ENCODE results near the gene AHCYL2.

AHCYL2 gene

GRCh38 chr7:129389829-129390228 lies 165.0 kb downstream of the AHCYL2 start:
- H4K20me1 ChIP-seq (ENCODE audit: insufficient read depth, low read length, poor library complexity, severe bottlenecking) = no peaks in the 10 kb centered on the region

DNA sequence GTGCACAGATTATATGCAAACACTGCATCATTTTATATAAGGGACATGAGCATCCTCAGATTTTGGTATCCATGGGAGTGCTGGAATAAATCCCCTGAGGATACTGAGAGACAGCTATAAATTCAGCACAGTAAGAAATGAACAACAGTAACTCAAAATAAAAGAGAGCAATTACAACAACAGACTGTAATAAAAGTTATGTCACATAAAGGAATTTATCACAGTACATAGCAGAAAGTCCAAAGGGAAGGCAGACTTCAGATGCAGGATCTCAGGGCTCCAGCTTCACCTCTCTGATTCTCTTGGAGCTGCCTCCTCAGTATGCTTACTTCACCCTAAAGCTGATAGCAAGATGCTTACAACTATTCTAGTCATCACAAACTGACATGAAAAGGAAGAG lies 165.5 kb downstream of the AHCYL2 start:
- TF ChIP-seq, protein P1, sequence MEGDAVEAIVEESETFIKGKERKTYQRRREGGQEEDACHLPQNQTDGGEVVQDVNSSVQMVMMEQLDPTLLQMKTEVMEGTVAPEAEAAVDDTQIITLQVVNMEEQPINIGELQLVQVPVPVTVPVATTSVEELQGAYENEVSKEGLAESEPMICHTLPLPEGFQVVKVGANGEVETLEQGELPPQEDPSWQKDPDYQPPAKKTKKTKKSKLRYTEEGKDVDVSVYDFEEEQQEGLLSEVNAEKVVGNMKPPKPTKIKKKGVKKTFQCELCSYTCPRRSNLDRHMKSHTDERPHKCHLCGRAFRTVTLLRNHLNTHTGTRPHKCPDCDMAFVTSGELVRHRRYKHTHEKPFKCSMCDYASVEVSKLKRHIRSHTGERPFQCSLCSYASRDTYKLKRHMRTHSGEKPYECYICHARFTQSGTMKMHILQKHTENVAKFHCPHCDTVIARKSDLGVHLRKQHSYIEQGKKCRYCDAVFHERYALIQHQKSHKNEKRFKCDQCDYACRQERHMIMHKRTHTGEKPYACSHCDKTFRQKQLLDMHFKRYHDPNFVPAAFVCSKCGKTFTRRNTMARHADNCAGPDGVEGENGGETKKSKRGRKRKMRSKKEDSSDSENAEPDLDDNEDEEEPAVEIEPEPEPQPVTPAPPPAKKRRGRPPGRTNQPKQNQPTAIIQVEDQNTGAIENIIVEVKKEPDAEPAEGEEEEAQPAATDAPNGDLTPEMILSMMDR (conservative IDR thresholded peaks at IDR 0.05; ENCODE audit: low read length) = no peak
- TF ChIP-seq EZH2phosphoT487 (IDR thresholded peaks at IDR 0.05; ENCODE audit: borderline replicate concordance) = no peak
- no peaks in the 10 kb centered on the region for H3K4me1 ChIP-seq (ENCODE audit: insufficient read depth, low read length, poor library complexity, severe bottlenecking)
- no peak overlapping the region for H2AFZ ChIP-seq (ENCODE audit: low read length)
- H4K20me1 ChIP-seq (ENCODE audit: insufficient read depth, low read length, poor library complexity, severe bottlenecking) = no peaks in the 10 kb centered on the region
- no peaks in the 10 kb centered on the region for H3F3A ChIP-seq (ENCODE audit: low read depth)
- no peaks in the 10 kb centered on the region for H3K79me2 ChIP-seq (ENCODE audit: insufficient read depth, low read length)
- H3K4me2 ChIP-seq (ENCODE audit: low read depth, low read length, poor library complexity, severe bottlenecking) = no peak overlapping the region
- H3K9me3 ChIP-seq (ENCODE audit: insufficient read depth, low read depth, low read length) = no peaks in the 10 kb centered on the region
- no peaks in the 10 kb centered on the region for H3K27me3 ChIP-seq (ENCODE audit: insufficient read depth, low read length, poor library complexity, severe bottlenecking)
- no peaks in the 10 kb centered on the region for H3K36me3 ChIP-seq (ENCODE audit: insufficient read depth, low read length)
- no peak overlapping the region for H3K9ac ChIP-seq (ENCODE audit: low read depth, low read length, poor library complexity, severe bottlenecking)
- no peak overlapping the region for H3K4me3 ChIP-seq (ENCODE audit: low read length, poor library complexity, severe bottlenecking)
- H3K9me2 ChIP-seq (replicated peaks; ENCODE audit: low read depth, low read length) = no peaks in the 10 kb centered on the region

More at GRCh38 chr7:129389829-129390228, 165.0 kb downstream of the AHCYL2 start:
- TF ChIP-seq, protein P1 (conservative IDR thresholded peaks at IDR 0.05; ENCODE audit: low read length) = peak; percentile 35; the same call in 1 of the 2 replicates
- TF ChIP-seq EZH2phosphoT487 (IDR thresholded peaks at IDR 0.05; ENCODE audit: borderline replicate concordance) = no peak
- H3K9me3 ChIP-seq (ENCODE audit: insufficient read depth, low read depth, low read length) = no peaks in the 10 kb centered on the region
- no peak overlapping the region for H3K9ac ChIP-seq (ENCODE audit: low read depth, low read length, poor library complexity, severe bottlenecking)
- no peaks in the 10 kb centered on the region for H3K79me2 ChIP-seq (ENCODE audit: insufficient read depth, low read length)
- no peak overlapping the region for H2AFZ ChIP-seq (ENCODE audit: low read length)
- H3K4me2 ChIP-seq (ENCODE audit: low read depth, low read length, poor library complexity, severe bottlenecking) = no peak overlapping the region
- H3K4me1 ChIP-seq (ENCODE audit: insufficient read depth, low read length, poor library complexity, severe bottlenecking) = no peaks in the 10 kb centered on the region
- no peak overlapping the region for H3K4me3 ChIP-seq (ENCODE audit: low read length, poor library complexity, severe bottlenecking)
- no peaks in the 10 kb centered on the region for H3K36me3 ChIP-seq (ENCODE audit: insufficient read depth, low read length)
- H3K27me3 ChIP-seq (ENCODE audit: insufficient read depth, low read length, poor library complexity, severe bottlenecking) = no peaks in the 10 kb centered on the region
- H3F3A ChIP-seq (ENCODE audit: low read depth) = no peaks in the 10 kb centered on the region
- no peaks in the 10 kb centered on the region for H3K9me2 ChIP-seq (replicated peaks; ENCODE audit: low read depth, low read length)

GRCh38 chr7:129391546-129392171 lies 166.8 kb downstream of the AHCYL2 start:
- TF ChIP-seq, protein P1 (conservative IDR thresholded peaks at IDR 0.05; ENCODE audit: low read length) = no peak
- TF ChIP-seq EZH2phosphoT487 (IDR thresholded peaks at IDR 0.05; ENCODE audit: borderline replicate concordance) = no peak
- H3K9me3 ChIP-seq (ENCODE audit: insufficient read depth, low read depth, low read length) = no peaks in the 10 kb centered on the region
- no peaks in the 10 kb centered on the region for H3K79me2 ChIP-seq (ENCODE audit: insufficient read depth, low read length)

More at GRCh38 chr7:129391546-129392171, 166.8 kb downstream of the AHCYL2 start:
- Histone ChIP-seq H3K4me2 (ENCODE audit: low read depth, low read length, poor library complexity, severe bottlenecking) (no peak overlapping the region), H3K36me3 (ENCODE audit: insufficient read depth, low read length) (no peaks in the 10 kb centered on the region), H2AFZ (ENCODE audit: low read length) (no peak overlapping the region), H3K4me3 (ENCODE audit: low read length, poor library complexity, severe bottlenecking) (no peak overlapping the region), H3K9ac (ENCODE audit: low read depth, low read length, poor library complexity, severe bottlenecking) (no peak overlapping the region), H3K9me2 (replicated peaks; ENCODE audit: low read depth, low read length) (no peaks in the 10 kb centered on the region), H3F3A (ENCODE audit: low read depth) (no peaks in the 10 kb centered on the region), H3K27me3 (ENCODE audit: insufficient read depth, low read length, poor library complexity, severe bottlenecking) (no peaks in the 10 kb centered on the region), H3K4me1 (ENCODE audit: insufficient read depth, low read length, poor library complexity, severe bottlenecking) (no peaks in the 10 kb centered on the region), H4K20me1 (ENCODE audit: insufficient read depth, low read length, poor library complexity, severe bottlenecking) (no peaks in the 10 kb centered on the region)

All from Loucy (cell line).